Fibroblast of mammary gland (primary cell): ENCODE data around the gene IGF2BP1.
A peak's percentile ranks its signal among the peaks of the same experiment; 100 is the strongest.
"Not testable (repeated sequence)": the region's sequence is repeated elsewhere in the genome, so short reads cannot be mapped to it uniquely, and the experiment has no call there.

Experiments used
- DNase-seq: peaks from one replicate; pipeline ENCODE4 v3.0.0-alpha.2; 2010; ENCODE audit warnings: low read depth
- H3K4me3 ChIP-seq: 2 replicates; pipeline ENCODE4 v1.5.1; 2011; ENCODE audit warnings: low read depth, mild to moderate bottlenecking, low read length, moderate library complexity; ENCODE audit not compliant: control insufficient read depth
- CTCF ChIP-seq: conservative IDR thresholded peaks from 2 replicates; pipeline ENCODE4 v1.5.1; 2011; ENCODE audit warnings: low read depth, low read length, inconsistent platforms; ENCODE audit not compliant: control insufficient read depth, insufficient read depth

Gene IGF2BP1

GRCh38 chr17:49093131-49093530 is 95.9 kb downstream of the IGF2BP1 start:
- H3K4me3 ChIP-seq, result no peak overlapping the region
- no peak for DNase-seq
- no peak for TF ChIP-seq CTCF

- no peak for TF ChIP-seq CTCF
- no peak overlapping the region for H3K4me3 ChIP-seq
- DNase-seq, result no peak
Observed at GRCh38 chr17:49100601-49101000, 103.4 kb downstream of the IGF2BP1 start.

GRCh38 chr17:49101054-49101534 is 103.9 kb downstream of the IGF2BP1 start:
- TF ChIP-seq CTCF, result no peak
- DNase-seq, result no peak
- H3K4me3 ChIP-seq, result no peak overlapping the region

GRCh38 chr17:49103360-49103759 is 106.2 kb downstream of the IGF2BP1 start:
- not testable (repeated sequence) for DNase-seq, H3K4me3 ChIP-seq

GRCh38 chr17:49104511-49105074 is 107.4 kb downstream of the IGF2BP1 start:
- no peak overlapping the region for H3K4me3 ChIP-seq
- DNase-seq, result peak; percentile 19
- TF ChIP-seq CTCF, result no peak
